Measurements from ENCODE around the gene CACNA1G.

The CACNA1G gene

GRCh38 chr17:50590946-50591737, 30.6 kb downstream of the CACNA1G start:
- no peak for DNase-seq

GRCh38 chr17:50593321-50593720, 32.8 kb downstream of the CACNA1G start:
- no peak for DNase-seq

GRCh38 chr17:50594128-50594823, 33.8 kb downstream of the CACNA1G start:
- no peak for DNase-seq

GRCh38 chr17:50594892-50595291, 34.4 kb downstream of the CACNA1G start:
- DNase-seq = no peak

- no peak for DNase-seq
Measured at GRCh38 chr17:50596191-50597037, 35.9 kb downstream of the CACNA1G start.

GRCh38 chr17:50598487-50598886, 38.0 kb downstream of the CACNA1G start:
- no peak for DNase-seq

GRCh38 chr17:50599606-50600005, 39.1 kb downstream of the CACNA1G start:
- no peak for DNase-seq

- DNase-seq = no peak
Measured at GRCh38 chr17:50601823-50602375, 41.4 kb downstream of the CACNA1G start.

GRCh38 chr17:50602836-50603235, 42.3 kb downstream of the CACNA1G start:
- DNase-seq = no peak

- no peak for DNase-seq
Measured at GRCh38 chr17:50603340-50603739, 42.8 kb downstream of the CACNA1G start.

GRCh38 chr17:50604513-50604912, 44.0 kb downstream of the CACNA1G start:
- no peak for DNase-seq

- DNase-seq = no peak
Measured at GRCh38 chr17:50605429-50605828, 44.9 kb downstream of the CACNA1G start.

- DNase-seq = no peak
Measured at GRCh38 chr17:50607522-50608175, 47.1 kb downstream of the CACNA1G start.

- no peak for DNase-seq
Measured at GRCh38 chr17:50608700-50609379, 48.3 kb downstream of the CACNA1G start.

GRCh38 chr17:50609380-50610074, 49.0 kb downstream of the CACNA1G start:
- DNase-seq = no peak

GRCh38 chr17:50611634-50612033, 51.1 kb downstream of the CACNA1G start:
- DNase-seq = no peak

- no peak for DNase-seq
Measured at GRCh38 chr17:50612281-50612680, 51.8 kb downstream of the CACNA1G start.

GRCh38 chr17:50613007-50613992, 52.8 kb downstream of the CACNA1G start:
- no peak for DNase-seq

- no peak for DNase-seq
Measured at GRCh38 chr17:50614471-50615051, 54.0 kb downstream of the CACNA1G start.

- no peak for DNase-seq
Measured at GRCh38 chr17:50615828-50616227, 55.3 kb downstream of the CACNA1G start.

All from KG1 (cell line).